HEK293 (cell line): ENCODE data around the gene STC2.

ENCODE experiments used
- CTCF ChIA-PET: fragments of 350-600 bp; formaldehyde crosslinking; extraction: SDS; loops from one replicate; lab custom pipeline; 2021; ENCODE audit warnings: antibody characterized with exemption; lab: Yijun Ruan, JAX
- POLR2A ChIA-PET: fragments of 300-600 bp; formaldehyde crosslinking; extraction: SDS; loops from one replicate; lab custom pipeline; 2020; ENCODE audit warnings: antibody characterized with exemption, inconsistent platforms; lab: Yijun Ruan, JAX
- H3K27ac ChIP-seq: fragments of 200-500 bp; sonication (Bioruptor generic); 2 replicates; pipeline ENCODE4 v1.5.1; 2014; ENCODE audit warnings: low read depth, low read length, control low read depth, inconsistent platforms; ENCODE audit errors: extremely low read depth
- H3K36me3 ChIP-seq, 2 experiments: fragments of 200-500 bp in 1 of 2; sonication (Bioruptor generic) in 1 of 2; 1 replicate in 1 of 2; 2 replicates in 1 of 2; pipeline ENCODE4 v1.5.1; 2014 to 2017; ENCODE audit warnings: inconsistent platforms in 2 of 2, low read length in 2 of 2; ENCODE audit not compliant: control insufficient read depth in 2 of 2, insufficient read depth in 1 of 2
- H3K4me1 ChIP-seq: fragments of 200-500 bp; sonication (Bioruptor generic); 2 replicates; pipeline ENCODE4 v1.5.1; 2014; ENCODE audit warnings: mild to moderate bottlenecking, low read length, inconsistent platforms; ENCODE audit not compliant: control insufficient read depth, insufficient read depth
- H3K4me3 ChIP-seq: 2 replicates; pipeline ENCODE4 v1.5.1; 2011; ENCODE audit warnings: low read depth, mild to moderate bottlenecking, control low read depth, low read length, moderate library complexity
- H3K9me3 ChIP-seq: fragments of 200-500 bp; sonication (Bioruptor generic); 2 replicates; pipeline ENCODE4 v1.5.1; 2014; ENCODE audit warnings: low read depth, low read length, inconsistent platforms; ENCODE audit not compliant: control insufficient read depth, insufficient read depth
- HOXC10 ChIP-seq: sonication (generic); formaldehyde crosslinking; IDR thresholded peaks from 2 replicates; pipeline ENCODE4 v1.8.1; 2023; ENCODE audit warnings: mild to moderate bottlenecking, missing genetic modification reagents
- SCRT2 ChIP-seq: fragments of 450-650 bp; formaldehyde crosslinking; IDR thresholded peaks from 2 replicates; pipeline ENCODE4 v1.5.1; 2016; ENCODE audit warnings: missing biosample characterization, missing genetic modification characterization
- SP7 ChIP-seq: fragments of 450-650 bp; formaldehyde crosslinking; IDR thresholded peaks from 2 replicates; pipeline ENCODE4 v1.5.1; 2016; ENCODE audit warnings: missing biosample characterization, missing genetic modification characterization
- ZFP69B ChIP-seq: fragments of 450-650 bp; formaldehyde crosslinking; IDR thresholded peaks from 2 replicates; pipeline ENCODE4 v1.5.1; 2016; ENCODE audit warnings: missing biosample characterization, missing genetic modification characterization
- ZNF335 ChIP-seq: fragments of 450-650 bp; formaldehyde crosslinking; conservative IDR thresholded peaks from 2 replicates; pipeline ENCODE4 v1.5.1; 2016; ENCODE audit warnings: missing biosample characterization, missing genetic modification characterization
- ZNF423 ChIP-seq: fragments of 450-650 bp; formaldehyde crosslinking; IDR thresholded peaks from 2 replicates; pipeline ENCODE4 v1.5.1; 2016; ENCODE audit warnings: missing biosample characterization, missing genetic modification characterization
- ZNF664 ChIP-seq: fragments of 450-650 bp; formaldehyde crosslinking; IDR thresholded peaks from 2 replicates; pipeline ENCODE4 v1.5.1; 2016; ENCODE audit warnings: missing biosample characterization, missing genetic modification characterization
- ZNF704 ChIP-seq: fragments of 450-650 bp; formaldehyde crosslinking; IDR thresholded peaks from 2 replicates; pipeline ENCODE4 v1.5.1; 2016; ENCODE audit warnings: missing biosample characterization, missing genetic modification characterization
- ZNF785 ChIP-seq: fragments of 450-650 bp; formaldehyde crosslinking; IDR thresholded peaks from 2 replicates; pipeline ENCODE4 v1.5.1; 2016; ENCODE audit warnings: missing biosample characterization, missing genetic modification characterization
- TF ChIP-seq, protein P1 (sequence below): fragments of 450-650 bp; formaldehyde crosslinking; IDR thresholded peaks from 2 replicates; pipeline ENCODE4 v1.5.1; 2016; ENCODE audit warnings: missing biosample characterization, missing genetic modification characterization, borderline replicate concordance
- TF ChIP-seq, protein P2 (sequence below): fragments of 450-650 bp; formaldehyde crosslinking; IDR thresholded peaks from 2 replicates; pipeline ENCODE4 v1.5.1; 2016; ENCODE audit warnings: missing biosample characterization, missing genetic modification characterization

STC2 gene

DNA sequence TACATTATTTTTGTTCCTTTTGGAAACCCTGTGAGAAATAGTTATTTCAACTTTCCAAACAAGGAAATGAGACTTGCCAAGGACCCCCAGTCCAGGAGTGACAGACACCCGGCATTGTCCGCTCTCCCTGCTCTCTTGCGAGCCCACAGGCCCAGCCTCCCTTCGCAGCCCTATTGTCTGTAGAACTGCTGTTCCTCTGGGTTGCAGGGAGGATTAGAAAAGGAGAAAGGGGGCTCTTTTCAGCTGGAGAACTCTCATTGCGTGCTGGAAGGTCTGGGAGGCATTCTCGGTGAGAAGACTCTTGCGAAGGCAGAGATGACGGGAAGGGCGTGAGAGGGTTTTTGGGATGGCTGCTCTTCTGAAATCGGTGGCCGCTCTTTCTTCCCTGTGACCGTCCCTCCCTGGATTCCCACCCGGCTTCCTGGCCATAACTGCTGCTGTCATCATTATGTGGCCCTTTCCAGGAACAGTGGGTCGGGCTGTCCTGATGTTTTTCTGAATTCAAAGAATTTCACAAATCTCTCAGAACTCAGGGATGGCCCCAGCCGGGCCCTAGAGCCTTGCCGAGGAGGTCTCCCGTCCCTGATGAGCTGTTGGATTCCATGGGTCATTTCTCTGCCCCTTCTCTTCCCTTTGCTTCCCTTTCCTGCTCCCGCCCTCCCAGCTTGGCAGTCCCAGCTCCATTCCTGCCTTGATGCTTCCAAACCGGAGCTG is 29.8 kb downstream of the STC2 start (continued):
- TF ChIP-seq, protein P1, sequence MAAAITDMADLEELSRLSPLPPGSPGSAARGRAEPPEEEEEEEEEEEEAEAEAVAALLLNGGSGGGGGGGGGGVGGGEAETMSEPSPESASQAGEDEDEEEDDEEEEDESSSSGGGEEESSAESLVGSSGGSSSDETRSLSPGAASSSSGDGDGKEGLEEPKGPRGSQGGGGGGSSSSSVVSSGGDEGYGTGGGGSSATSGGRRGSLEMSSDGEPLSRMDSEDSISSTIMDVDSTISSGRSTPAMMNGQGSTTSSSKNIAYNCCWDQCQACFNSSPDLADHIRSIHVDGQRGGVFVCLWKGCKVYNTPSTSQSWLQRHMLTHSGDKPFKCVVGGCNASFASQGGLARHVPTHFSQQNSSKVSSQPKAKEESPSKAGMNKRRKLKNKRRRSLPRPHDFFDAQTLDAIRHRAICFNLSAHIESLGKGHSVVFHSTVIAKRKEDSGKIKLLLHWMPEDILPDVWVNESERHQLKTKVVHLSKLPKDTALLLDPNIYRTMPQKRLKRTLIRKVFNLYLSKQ: no peak

GRCh38 chr5:173297813-173298212 is 30.4 kb downstream of the STC2 start:
- ChIA-PET POLR2A (interaction anchor here (6.7 kb wide), 1 partner anchor 32 kb away, joined by 60 read pairs; the partner anchor contains the start of gene STC2), CTCF (interaction anchor here (9.9 kb wide), 1 partner anchor 33 kb away, joined by 212 read pairs; the partner anchor contains the start of gene STC2)
- Histone ChIP-seq H3K4me3 (no peak overlapping the region), H3K9me3 (no peaks in the 10 kb centered on the region), H3K36me3 (no peaks in the 10 kb centered on the region), H3K27ac (no peak overlapping the region), H3K4me1 (peaks cover 11% of the 10 kb centered on the region)
- TF ChIP-seq ZNF423 (tag by site-specific recombination): no peak
- no peak for TF ChIP-seq ZNF704 (tag by site-specific recombination)

DNA sequence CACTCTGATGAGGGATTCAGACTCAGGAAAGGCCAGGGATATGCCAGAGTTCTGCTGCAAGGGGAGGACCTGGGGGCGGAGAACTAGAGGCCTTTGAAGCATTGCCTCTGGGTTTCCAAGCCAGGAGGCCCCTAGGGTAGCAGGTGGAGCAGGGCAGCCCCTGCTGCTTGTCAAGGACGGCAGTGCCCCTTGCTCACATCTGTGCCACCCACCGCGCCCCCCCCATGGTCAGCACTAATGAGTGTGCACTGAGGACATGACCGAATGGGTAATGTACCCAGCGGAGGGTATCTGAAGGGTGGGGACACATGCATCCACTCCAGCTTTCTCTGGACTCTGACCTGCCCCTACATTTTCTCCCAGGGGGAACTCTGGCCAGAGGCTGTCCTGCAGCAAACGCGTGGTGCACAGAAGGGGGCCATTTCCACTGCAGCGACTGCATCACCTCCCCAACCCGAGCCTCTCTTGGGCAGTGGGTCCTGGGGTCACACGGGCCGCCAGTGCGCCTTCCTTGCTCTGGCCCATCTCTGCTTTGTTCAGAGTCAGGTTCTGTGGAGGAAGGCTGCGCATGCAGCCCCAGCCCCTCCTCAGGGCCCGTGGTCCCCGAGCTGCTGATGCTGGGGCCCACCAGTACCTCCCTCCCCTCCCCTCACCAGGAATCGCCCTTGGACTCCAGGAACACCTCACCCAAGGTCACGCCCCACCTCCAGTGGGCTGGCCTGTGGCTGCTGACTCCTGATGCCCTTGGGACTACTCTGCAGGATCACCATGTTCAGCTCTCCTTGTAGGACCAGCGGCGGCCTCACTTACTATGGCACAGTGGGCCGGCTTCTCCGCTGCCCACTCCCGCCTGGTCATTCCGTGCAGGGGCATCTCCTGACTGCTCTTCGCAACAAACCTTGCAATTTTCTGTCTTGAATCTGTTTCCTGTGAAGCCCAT is 31.2 kb downstream of the STC2 start:
- Histone ChIP-seq H3K27ac (no peak overlapping the region), H3K9me3 (no peaks in the 10 kb centered on the region), H3K36me3 (no peaks in the 10 kb centered on the region), H3K4me1 (peaks cover 6% of the 10 kb centered on the region), H3K4me3 (no peak overlapping the region)
- ChIA-PET CTCF (interaction anchor here (0.7 to 9.9 kb wide), 3 partner anchors 13 to 317 kb away, joined by 3 to 212 read pairs (median 3); partner anchors contain the start of gene STC2), POLR2A (interaction anchor here (3.0 to 6.7 kb wide), 2 partner anchors 20 to 32 kb away, joined by 20 to 60 read pairs; partner anchors contain the start of gene STC2)
- TF ChIP-seq ZNF335 (tag by site-specific recombination): 0 out of 2 replicates have a peak, but pooled peaks have one; percentile 18
- no peak for TF ChIP-seq HOXC10
- TF ChIP-seq SCRT2 (tag by site-specific recombination): no peak
- TF ChIP-seq SP7 (tag by site-specific recombination): no peak
- TF ChIP-seq ZNF423 (tag by site-specific recombination): no peak
- 0 out of 2 replicates have a peak, but pooled peaks have one; percentile 27 for TF ChIP-seq ZFP69B (tag by site-specific recombination)
- TF ChIP-seq, all 188 proteins: peak for 2

DNA sequence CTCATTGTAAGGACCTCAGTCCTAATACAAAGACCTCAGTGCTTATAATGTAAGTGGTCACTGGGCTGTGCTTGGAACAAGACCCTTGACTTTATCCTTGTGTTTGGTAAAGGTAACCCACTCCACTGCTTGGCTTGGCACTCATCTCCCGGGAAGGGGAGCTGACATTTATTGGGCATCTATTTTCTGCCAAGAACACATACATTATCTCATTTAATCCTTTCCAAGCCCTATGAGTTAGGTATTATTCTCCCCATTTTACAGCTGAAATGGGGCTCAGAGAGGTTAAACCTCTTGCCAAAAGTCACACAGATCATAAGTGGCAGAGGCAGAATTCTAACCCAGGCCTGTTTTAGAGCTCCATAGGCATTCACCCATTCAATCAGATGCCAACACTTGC is 32.4 kb downstream of the STC2 start:
- Histone ChIP-seq H3K4me1 (peaks cover 4% of the 10 kb centered on the region; the same call in 1 of the 2 replicates), H3K36me3 (no peaks in the 10 kb centered on the region), H3K27ac (no peak overlapping the region), H3K4me3 (no peak overlapping the region), H3K9me3 (no peaks in the 10 kb centered on the region)
- ChIA-PET POLR2A (interaction anchor here (3.0 to 6.7 kb wide), 2 partner anchors 21 to 34 kb away, joined by 20 to 60 read pairs; partner anchors contain the start of gene STC2), CTCF (interaction anchor here (0.7 to 9.9 kb wide), 11 partner anchors 11 to 322 kb away, joined by 3 to 212 read pairs (median 4); partner anchors contain the start of gene STC2)
- TF ChIP-seq, protein P2, sequence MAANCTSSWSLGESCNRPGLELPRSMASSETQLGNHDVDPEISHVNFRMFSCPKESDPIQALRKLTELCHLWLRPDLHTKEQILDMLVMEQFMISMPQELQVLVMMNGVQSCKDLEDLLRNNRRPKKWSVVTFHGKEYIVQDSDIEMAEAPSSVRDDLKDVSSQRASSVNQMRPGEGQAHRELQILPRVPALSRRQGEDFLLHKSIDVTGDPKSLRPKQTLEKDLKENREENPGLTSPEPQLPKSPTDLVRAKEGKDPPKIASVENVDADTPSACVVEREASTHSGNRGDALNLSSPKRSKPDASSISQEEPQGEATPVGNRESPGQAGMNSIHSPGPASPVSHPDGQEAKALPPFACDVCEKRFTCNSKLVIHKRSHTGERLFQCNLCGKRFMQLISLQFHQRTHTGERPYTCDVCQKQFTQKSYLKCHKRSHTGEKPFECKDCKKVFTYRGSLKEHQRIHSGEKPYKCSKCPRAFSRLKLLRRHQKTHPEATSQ (tag by site-specific recombination): no peak
- TF ChIP-seq ZNF785 (tag by site-specific recombination) (no peak), ZNF664 (tag by site-specific recombination) (peak; percentile 91)
